HG02970 (cell line): ENCODE data around the gene BEX2.
"Not testable (repeated sequence)": the region's sequence is repeated elsewhere in the genome, so short reads cannot be mapped to it uniquely, and the experiment has no call there.

Source experiments
- ATAC-seq: cut with Tn5 transposase; IDR thresholded peaks from one replicate; pipeline ENCODE4 v1.9.1; 2021; ENCODE audit warnings: mild to moderate bottlenecking, moderate library complexity, moderate number of reproducible peaks; ENCODE audit not compliant: unreplicated experiment, low FRiP score

BEX2 gene

DNA sequence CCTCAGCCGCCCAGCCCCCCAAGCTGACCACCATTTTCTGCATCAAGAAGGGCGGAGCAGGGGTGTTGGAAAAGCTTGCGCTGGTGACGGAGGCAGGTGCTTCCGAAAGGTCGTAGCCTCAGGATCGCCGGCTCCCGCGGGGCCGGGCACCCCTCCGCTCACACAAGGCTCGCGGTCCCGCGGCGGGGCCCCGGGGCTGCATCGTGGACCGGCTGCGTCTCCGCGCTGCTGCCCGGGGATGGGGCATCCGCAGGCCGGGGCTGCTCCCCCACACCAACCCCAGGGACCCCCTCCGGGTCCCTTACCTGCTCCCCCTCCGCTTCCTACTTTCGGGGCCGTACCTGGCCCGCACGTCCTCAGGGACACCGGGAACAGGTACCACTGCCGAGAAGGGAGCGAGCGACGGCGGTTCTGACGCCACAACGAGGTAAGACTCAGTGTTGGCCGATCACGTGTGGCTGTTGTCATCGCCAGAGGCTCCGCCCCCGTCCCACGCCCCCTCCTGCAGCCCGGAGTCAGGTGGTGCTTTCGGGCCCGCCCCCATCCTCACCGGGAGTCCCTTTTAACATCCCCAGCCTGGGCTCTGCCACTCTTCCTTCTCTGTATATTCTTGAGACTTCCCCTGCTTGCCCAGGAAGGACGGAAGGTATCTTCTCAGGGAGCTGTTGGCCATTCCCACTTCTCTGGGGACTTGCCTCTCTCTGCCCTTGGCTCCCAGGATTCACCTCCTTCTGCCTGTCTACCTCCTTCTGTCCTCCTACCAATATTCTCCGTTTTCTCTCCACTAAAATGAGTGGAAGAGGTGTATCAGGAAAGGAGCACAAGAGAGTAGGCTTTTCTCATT, at the start of gene BEX2:
TSS of gene BEX2 (minus strand) at position 436 of the 844 bp plus-strand sequence. CDS start 1,014 bp downstream, outside the sequence.
- peak; percentile 85 for ATAC-seq

DNA sequence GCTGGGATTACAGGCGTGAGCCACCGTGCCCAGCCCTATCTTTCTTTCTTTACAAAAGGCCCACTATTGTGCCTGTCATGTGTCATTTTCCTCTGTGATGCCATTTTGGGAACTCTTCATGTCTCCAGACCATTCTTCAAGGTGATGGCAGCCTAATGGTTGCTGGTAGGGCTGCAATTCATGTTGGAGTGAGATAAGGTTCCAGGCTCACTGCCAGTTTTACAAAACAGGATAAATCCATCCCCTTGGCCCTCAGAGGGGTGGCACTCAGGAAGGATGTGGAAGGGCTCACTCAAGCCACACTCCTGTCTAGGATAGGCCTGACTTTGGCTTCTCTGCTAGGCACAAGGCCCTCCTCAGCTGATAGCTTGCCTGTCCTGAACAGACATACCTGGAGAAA, 49.3 kb upstream of the BEX2 start:
- ATAC-seq: no peak

DNA sequence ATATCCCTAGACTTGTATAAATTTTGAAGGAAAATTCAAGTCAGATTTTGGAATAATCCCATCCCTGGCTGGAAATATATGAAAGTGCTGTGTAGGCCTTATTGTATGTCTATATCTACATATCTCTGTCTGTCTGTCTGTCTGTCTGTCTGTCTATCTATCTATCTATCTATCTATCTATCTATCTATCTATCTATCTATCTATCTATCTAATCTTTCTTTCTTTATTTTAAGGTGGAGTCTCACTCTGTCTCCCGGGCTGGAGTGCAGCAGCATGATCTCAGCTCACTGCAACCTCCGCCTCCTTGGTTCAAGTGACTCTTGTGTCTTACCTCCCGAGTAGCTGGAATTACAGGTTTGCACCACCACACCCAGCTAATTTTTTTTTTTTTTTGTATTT, 48.8 kb upstream of the BEX2 start:
- ATAC-seq: not testable (repeated sequence)

DNA sequence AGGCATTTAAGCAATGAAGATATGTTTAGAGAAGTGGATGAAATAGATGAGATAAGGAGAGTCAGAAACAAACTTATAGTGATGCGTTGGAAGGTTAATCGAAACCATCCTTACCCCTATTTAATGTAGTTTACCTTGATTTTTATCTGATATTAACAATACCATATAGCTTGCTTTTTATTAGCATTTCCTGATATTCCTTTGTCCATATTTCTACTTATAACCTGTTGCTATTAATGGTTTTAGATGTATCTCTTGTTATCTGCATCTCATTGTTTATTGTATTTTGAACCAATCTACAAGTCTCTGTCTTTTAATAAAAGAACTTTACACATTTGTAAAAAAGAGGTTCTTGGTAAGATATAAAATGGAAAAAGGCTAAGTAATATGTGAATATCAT, 47.1 kb upstream of the BEX2 start:
- no peak for ATAC-seq

DNA sequence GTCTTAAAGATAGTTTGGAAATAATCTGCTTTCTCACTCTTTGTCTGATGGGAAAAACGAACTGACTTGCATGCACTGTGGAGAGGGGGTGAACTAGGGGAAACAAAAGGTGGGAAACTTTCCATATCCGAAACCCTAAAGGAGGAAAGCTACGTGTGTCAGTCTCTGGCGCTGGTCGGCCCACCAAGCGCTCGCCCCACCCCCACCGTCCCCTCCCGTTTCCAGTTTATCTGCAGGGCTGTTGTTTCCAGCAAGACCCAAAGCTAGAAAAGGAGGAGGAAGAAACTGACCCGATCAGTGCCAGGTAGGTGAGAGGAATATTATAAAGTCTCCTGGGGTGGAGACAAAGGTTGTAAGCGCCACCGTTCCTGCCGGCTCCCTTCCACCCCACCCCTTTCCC, 46.1 kb upstream of the BEX2 start:
- ATAC-seq: no peak

DNA sequence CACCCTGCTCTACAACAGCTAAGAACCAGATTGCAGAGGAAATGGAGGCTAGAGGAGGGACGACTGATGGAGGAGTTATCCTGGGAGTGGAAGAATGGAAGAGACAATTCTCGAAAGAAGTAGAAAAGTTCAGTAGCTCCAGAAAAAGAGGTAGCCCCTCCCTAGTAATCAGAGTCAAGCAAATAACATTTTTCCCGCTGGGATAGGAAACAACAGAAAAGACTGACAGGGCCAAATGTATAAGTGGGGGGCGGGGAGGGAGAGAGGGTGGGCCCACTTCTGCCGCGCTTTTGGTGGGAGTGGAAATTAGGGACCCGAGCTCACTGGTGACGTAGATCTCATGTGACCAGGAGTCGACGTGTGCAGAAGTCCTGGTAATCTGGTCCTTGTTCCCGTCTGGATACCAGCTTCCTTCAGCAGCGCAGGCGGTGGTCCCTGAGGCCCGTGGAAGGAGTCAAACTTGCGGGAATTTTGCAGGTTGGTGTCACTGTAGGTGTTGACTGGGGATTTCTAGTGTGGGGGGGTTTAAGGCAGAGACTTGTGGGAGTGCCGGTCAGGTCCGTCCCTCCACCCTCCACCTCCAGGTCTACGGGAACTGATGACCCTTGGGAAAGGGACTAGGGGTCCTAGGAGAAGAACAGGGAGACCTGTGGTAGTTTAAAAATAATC, 45.5 kb upstream of the BEX2 start, which contains the start of gene TCEAL9:
TSS of gene TCEAL9 (plus strand) at position 377 of the 669 bp plus-strand sequence. CDS start 1,179 bp downstream, outside the sequence.
- no peak for ATAC-seq

DNA sequence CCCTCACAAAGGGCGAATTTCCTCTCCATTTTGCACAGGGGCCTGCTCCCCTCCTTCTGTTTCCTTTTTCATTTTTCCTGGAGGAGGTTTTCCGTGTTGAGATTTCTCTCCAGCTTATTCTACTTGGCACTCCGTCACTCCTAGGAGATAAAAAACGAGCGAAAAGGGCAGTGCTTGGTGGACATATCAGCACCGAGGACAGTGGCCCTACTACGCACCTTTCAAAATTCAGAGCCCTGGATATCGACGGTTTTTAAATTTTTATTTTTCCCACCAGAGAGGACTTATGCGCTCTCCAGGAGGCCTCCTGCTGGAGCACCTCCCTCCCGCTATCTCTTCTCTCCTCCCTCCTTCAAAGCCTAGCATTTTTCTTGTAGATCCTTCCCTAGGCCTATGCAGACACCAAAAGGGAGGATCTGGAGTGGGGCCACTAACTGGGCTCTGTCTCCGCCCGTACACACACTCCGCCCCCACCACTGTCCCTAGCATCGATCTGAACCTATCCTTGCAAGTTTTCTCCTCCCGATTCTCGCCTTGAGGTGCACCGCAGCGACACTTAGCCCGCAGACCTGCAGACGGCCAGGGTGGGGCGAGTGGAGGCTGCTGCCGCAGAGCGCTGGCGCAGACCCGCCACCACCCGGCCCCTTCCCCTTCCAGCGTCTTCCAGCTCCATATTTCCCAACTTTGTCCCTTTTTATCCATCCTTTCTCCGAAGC, 37.0 kb upstream of the BEX2 start:
- no peak for ATAC-seq

DNA sequence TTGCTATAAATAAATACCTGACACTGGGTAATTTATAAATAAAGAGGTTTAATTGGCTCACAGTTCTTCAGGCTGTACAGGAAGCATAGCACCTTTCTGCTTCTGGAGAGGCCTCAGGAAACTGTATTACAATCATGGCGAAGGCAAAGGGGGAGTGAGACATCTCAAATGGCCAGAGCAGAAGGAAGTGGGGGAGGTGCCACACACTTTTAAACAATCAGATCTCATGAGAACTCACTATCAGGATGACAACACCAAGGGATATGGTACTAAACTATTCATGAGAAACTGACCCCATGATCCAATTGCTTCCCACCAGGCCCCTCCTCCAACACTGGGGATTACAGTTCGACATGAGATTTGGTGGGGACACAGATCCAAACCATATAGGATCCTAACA, 33.8 kb upstream of the BEX2 start:
- no peak for ATAC-seq

DNA sequence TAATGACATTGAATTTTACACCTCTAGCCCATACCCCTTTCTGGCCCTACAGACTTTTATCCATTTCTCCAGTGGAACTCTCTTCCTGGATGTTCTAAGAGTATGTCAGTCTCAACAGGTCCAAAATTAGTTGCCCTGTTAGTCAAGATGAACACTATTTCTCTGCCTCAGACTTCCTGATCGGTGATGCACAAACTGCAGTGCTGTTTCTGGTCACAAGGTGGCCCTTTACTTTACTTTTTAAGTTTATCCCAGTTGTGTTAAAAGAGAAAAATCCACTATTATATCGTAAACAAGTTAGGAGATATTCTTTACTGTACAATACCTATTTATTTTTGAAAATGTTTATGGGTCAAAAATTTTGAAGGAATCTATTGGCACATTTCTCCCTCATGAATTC, 32.3 kb upstream of the BEX2 start:
- ATAC-seq: no peak

DNA sequence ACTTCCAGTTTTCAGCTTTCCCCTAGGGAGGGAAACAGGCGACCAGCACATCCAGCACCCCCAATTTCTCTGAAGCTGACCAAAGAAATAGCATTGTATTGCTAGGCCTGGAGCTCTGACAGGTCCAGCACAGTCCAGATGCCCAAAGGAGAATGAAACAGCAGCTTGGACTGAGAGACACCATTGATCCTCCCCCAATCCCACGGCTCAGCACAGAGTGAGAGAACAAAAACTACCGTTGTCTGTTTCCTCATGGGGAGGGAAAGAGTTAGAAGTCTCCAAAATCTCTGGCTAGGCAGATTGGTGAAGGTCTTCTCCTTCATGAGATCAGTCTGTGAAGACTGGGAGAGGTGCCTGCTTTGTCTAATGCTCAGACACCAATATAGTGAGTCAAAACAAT, 27.9 kb upstream of the BEX2 start:
- ATAC-seq: no peak

DNA sequence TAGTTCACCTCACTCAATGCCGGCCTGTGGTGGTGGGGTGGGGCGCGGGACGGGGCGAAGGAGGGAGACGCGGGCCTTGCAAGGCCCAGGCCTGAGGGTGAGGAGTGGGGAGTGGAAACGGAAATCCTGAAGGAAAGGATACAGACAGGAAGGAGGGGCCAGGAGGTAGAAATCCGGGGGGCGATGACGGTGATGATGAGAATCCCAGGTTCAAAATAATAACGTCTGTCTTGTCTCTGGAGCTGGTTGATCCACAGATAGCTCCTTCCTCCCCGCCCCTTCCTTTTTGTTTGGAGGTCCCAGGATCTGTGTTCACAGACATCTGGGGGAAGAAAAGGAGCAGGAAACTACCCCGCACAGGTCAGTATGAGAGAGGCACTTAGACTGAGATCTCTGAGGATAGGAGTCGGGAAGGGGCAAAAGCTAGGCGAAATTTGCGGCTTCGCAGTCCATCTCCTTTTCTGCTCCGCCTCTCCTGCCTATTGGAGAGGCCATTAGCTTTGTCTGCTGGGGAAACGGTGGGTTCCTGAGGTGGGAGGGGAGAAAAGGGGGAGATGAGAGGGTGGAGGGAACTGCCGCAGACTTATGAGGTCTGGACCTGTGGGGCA, 20.0 kb upstream of the BEX2 start:
- ATAC-seq: no peak

DNA sequence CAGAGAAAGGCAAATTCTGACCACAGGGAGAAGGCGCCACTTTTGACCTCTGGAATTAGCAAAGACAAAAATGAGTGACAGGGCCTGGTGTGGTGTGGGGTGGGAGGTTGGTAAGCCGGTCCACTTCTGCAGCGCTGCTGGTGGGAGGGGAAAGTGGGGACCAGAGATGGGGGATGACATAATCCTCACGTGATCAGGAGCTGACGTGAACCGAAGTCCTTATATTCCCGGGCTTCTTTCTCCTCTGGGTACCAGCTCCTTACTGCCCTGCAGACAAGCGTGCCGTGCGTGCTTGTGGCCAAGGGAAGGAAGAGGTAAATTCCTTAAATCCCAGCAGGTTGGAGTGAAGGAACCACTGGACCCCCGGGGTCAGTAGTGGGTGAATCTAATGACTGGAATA, 19.2 kb upstream of the BEX2 start, which contains the start of gene TCEAL7:
TSS of gene TCEAL7 (plus strand) at position 249 of the 400 bp plus-strand sequence. CDS start 1,165 bp downstream, outside the sequence.
- no peak for ATAC-seq

DNA sequence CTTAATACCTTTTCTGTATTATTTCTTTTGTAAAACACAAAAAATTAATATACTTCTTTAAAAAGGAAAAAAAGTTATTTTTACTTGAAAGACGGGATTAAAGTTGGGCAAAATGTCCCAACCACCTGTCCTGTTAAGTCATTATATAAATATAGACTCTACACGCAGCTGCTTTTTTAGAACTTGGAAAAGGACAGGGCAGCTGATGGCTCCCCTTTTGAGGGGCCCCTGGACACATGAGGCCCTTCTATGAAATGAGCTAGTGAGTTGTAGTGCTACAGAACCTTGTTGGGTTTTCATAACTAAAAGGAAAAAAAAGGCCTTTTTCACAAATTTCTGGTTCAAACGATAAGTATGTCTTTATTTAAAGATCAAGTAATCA, 600 bp upstream of the BEX2 start:
- ATAC-seq: no peak

DNA sequence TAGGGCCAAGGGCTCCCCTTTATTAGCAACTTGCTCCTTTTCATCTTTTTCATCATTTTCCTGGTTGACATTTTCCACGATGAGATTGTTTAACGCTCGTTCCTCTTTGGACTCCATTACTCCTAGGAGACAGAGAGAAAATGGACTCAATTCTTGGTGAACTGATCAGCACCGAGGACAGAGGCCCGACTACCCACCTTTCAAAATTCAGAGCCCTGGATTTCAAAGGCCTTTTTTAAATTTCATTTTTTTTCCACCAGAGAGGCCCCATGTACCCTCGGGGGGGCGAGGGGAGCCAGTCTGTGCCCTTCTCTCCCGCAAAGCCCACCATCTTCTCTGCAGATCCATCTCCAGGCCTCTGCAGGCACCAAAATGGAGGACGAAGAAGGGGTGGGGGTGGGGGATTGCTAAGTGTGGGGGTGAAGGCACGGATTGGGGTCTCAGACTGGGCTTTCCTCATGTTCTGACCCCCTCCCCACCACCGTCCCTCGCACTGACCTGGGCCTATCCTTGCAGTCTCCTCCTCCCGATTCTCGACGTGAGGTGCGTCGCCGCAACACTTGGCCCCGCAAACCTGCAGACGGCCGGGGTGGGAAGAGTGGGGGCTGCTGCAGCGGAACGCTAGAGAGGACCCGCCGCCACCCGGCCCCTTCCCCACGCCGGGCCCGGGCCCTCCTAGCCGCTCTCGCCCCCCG, 783 bp downstream of the BEX2 start:
- no peak for ATAC-seq

DNA sequence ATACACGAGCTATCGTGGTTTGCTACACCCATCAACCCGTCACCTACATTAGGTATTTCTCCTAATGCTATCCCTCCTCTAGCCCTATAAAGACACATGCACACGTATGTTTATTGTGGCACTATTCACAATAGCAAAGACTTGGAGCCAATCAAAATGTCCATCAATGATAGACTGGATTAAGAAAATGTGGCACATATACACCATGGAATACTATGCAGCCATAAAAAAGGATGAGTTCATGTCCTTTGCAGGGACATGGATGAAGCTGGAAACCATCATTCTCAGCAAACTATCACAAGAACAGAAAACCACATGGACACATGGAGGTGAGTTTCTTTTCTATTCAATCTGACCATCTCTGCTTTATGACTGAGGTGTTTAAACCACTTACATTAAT, 5.1 kb downstream of the BEX2 start:
- not testable (repeated sequence) for ATAC-seq

DNA sequence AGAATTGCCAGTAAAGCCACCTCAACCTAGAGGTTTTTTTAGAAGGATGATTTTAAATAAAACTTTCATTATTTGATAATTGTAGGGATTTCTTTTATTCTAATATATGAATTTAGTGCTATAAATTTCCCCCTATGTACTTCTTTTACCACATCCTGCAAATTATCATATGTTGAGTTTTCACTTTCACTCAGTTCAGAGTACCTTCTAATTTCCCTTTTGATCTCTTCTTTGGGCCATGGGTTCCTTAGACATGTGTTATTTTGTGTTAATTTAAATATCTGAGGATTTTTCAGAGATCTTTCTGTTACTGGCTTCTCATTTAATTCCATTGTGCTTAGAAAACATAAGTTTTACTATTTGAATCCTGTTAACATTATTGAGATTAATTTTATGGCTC, 6.1 kb downstream of the BEX2 start:
- ATAC-seq: no peak

DNA sequence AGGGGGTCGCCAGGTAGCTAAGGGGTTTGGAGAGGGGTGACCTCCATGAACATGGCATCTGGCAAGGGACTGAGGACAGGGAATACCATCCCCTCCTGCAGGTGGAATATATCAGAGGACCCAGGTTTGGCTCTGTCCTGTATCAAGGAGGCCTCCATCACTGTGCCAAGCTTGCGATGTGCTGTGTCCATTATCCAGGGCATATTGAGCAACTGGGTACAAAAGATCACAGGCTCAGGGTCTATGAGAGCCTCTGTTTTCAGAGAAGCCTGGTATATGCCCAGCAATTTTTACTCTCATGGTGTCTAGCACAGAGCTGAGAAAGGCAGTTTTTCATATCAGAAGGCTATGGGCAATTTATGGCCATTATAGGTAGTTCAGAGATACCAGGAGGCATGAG, 17.7 kb downstream of the BEX2 start:
- no peak for ATAC-seq

DNA sequence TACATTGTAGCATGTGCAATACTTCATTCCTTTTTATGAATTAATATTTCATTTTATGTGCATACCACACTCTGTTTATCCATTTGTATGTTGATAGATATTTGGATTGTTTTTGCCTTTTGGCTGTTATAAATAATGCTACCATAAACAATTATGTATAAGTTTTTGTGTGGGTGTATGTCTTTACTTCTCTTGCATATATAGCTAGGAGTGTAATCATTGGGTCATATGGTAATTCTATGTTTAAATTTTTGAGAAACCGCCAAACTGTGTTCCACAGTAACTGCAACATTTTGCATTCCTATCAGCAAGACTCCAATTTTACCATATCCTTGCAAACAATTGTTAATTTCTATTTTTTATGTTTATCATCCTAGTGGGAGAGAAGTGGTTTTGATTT, 31.2 kb downstream of the BEX2 start:
- no peak for ATAC-seq

DNA sequence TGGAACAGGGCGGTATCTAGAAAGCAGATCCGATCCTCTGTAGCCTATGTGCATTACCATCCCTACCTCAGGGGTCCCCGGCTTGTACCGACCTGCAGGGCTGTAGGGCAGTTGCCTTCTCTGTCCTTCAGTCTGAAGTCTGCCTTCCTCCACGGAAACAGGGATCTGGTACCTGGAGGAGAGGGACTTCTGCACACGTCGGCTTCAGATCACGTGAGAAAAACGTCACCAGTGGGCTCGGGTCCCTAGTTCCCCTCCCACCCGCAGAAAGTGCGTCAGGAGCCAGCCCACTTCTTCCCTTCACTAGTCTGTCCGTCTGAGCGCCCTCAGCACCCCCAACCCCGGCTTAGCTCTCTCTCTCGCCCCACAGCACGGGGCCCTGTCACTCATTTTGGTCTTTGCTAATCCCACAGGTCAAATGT, 34.2 kb downstream of the BEX2 start, which contains the start of gene TCEAL5:
TSS of gene TCEAL5 (minus strand) at position 170 of the 422 bp plus-strand sequence. CDS start 2,187 bp downstream, outside the sequence.
- no peak for ATAC-seq
